ENCODE results near the gene SLX9. TPM values are rescaled to one million over a fixed set of nuclear protein-coding genes. Genes with fewer than 3 reads are reported as not detected.
"Not testable (repeated sequence)": the region's sequence is repeated elsewhere in the genome, so short reads cannot be mapped to it uniquely, and the experiment has no call there.

Gene SLX9
- total RNA-seq, 1 donor from 2014 or later: 80.8 TPM

- H3K27ac Mint-ChIP-seq: peak overlapping the region; percentile 99
- peak overlapping the region; percentile 94 for H3K4me3 Mint-ChIP-seq
- H3K27me3 Mint-ChIP-seq: no peaks in the 10 kb centered on the region
- no peaks in the 10 kb centered on the region for H3K9me3 Mint-ChIP-seq
- peaks cover 85% of the 10 kb centered on the region for H3K4me1 Mint-ChIP-seq
- intact Hi-C loops (cut with micrococcal nuclease): loop anchor here (1.0 to 10.0 kb wide), 6 partner anchors 7 to 272 kb away; partner anchors contain the start of genes KRTAP12-3, KRTAP12-4 and SUMO3
- peaks cover 14% of the 10 kb centered on the region for H3K36me3 Mint-ChIP-seq (ENCODE audit: low read depth)
- DNase-seq: peak; percentile 89
These were observed 13.3 kb upstream of the SLX9 start for GRCh38 chr21:44926331-44927101.

GRCh38 chr21:44927259-44927586 lies 12.6 kb upstream of the SLX9 start:
- H3K27me3 Mint-ChIP-seq: no peaks in the 10 kb centered on the region
- intact Hi-C loops (cut with micrococcal nuclease): loop anchor here (1.0 to 10.0 kb wide), 6 partner anchors 8 to 272 kb away; partner anchors contain the start of genes KRTAP12-3, KRTAP12-4 and SUMO3
- peak overlapping the region; percentile 99 for H3K27ac Mint-ChIP-seq
- H3K36me3 Mint-ChIP-seq (ENCODE audit: low read depth): peaks cover 12% of the 10 kb centered on the region
- no peaks in the 10 kb centered on the region for H3K9me3 Mint-ChIP-seq
- H3K4me3 Mint-ChIP-seq: peak overlapping the region; percentile 94
- DNase-seq: no peak
- H3K4me1 Mint-ChIP-seq: peaks cover 81% of the 10 kb centered on the region

DNA sequence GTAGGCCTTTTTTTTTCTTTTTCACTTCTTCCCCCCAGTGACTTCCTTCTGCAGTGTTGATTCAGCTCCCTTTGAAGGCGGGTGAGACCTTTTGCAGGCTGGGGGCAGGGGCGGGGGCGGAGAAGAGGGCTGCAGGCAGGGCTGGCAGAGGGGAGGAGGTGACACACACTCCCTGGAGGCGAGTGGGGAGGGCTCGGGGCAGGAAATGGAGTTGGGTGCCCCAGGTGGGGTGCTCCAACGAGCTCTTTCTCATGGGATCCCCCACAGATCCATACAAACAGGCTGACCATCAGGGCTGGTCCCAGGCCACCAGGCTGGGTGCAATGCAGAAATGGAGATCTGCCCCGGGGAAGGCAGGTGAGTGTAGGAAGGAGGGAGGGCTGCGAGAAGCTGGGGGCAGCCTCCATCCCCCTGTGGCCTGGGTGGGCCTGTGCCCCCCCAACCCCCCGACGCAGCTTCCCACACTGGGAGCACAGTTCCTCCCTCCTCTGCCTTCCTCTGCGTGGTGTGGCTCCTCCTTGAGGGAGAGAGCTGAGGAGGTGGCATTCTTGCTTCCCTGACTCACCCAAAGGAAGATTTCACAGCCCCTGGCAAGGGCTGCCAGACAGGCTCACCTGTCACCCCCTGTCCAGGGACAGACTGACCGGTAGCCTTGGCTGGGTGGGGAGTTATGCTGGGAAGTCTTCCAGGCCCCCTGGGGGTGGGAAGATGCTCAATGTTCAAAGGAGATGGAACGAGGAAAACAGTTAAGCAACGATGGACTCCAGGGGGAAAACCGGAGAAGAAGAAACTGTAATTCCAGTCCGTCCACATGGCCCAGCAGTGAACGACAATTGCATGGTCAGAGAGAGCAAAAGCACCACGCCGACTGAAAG lies 12.0 kb upstream of the SLX9 start:
- peak overlapping the region; percentile 94 for H3K4me3 Mint-ChIP-seq
- H3K36me3 Mint-ChIP-seq (ENCODE audit: low read depth): peaks cover 12% of the 10 kb centered on the region
- no peaks in the 10 kb centered on the region for H3K27me3 Mint-ChIP-seq
- intact Hi-C loops (cut with micrococcal nuclease): loop anchor here (1.0 to 10.0 kb wide), 6 partner anchors 9 to 273 kb away; partner anchors contain the start of genes KRTAP12-3, KRTAP12-4 and SUMO3
- peaks cover 78% of the 10 kb centered on the region for H3K4me1 Mint-ChIP-seq
- no peaks in the 10 kb centered on the region for H3K9me3 Mint-ChIP-seq
- H3K27ac Mint-ChIP-seq: peak overlapping the region; percentile 99
- peak; percentile 91 for DNase-seq

DNA sequence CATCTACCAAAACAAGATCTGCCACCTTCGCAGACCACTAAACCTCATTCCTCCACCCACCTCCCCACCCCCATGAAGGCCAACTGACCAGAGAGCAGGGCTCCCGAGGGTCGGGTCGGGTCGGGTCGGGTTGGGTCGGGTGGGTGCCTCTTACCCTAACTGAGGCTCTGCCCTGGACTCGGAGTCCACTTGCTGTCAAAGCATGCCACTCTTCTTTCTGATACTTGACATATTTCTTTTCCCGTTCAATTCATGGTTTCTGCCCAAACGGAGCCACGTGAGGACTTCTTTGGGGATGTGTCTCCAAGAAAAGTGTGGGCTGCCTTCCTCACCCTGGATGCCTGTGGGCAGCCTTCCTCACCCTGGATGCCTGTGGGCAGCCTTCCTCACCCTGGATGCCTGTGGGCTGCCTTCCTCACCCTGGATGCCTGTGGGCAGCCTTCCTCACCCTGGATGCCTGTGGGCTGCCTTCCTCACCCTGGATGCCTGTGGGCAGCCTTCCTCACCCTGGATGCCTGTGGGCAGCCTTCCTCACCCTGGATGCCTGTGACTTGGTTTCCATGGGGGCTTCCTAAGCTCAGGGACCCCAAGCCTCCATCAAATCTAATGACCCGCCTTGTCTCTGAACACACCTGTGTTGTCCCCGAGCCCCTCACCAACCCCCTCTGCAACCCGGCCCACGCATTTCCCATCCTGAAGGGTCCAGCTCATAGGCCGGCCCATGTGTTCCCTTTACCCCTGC lies 11.2 kb upstream of the SLX9 start:
- Mint-ChIP-seq H3K27ac (peak overlapping the region; percentile 99), H3K4me3 (peak overlapping the region; percentile 94), H3K4me1 (peaks cover 72% of the 10 kb centered on the region)
- DNase-seq; H3K36me3 Mint-ChIP-seq (ENCODE audit: low read depth); H3K27me3 Mint-ChIP-seq; H3K9me3 Mint-ChIP-seq: not testable (repeated sequence)
- intact Hi-C loops (cut with micrococcal nuclease): loop anchor here (5.0 to 10.0 kb wide), 3 partner anchors 111 to 274 kb away; partner anchors contain the start of genes KRTAP12-3, KRTAP12-4 and SUMO3

- H3K36me3 Mint-ChIP-seq (ENCODE audit: low read depth): peaks cover 9% of the 10 kb centered on the region
- peaks cover 66% of the 10 kb centered on the region for H3K4me1 Mint-ChIP-seq
- intact Hi-C loops (cut with micrococcal nuclease): loop anchor here (5.0 to 10.0 kb wide), 3 partner anchors 112 to 275 kb away; partner anchors contain the start of genes KRTAP12-3, KRTAP12-4 and SUMO3
- H3K27me3 Mint-ChIP-seq: no peaks in the 10 kb centered on the region
- peak overlapping the region; percentile 85 for H3K4me3 Mint-ChIP-seq
- DNase-seq: no peak
- H3K27ac Mint-ChIP-seq: peak overlapping the region; percentile 83
- no peaks in the 10 kb centered on the region for H3K9me3 Mint-ChIP-seq
These were observed 10.5 kb upstream of the SLX9 start for GRCh38 chr21:44929242-44929798.

- intact Hi-C loops (cut with micrococcal nuclease): loop anchor here (5.0 to 10.0 kb wide), 3 partner anchors 113 to 275 kb away; partner anchors contain the start of genes KRTAP12-3, KRTAP12-4 and SUMO3
- Mint-ChIP-seq H3K27me3 (no peaks in the 10 kb centered on the region), H3K9me3 (no peaks in the 10 kb centered on the region), H3K4me1 (peaks cover 60% of the 10 kb centered on the region), H3K36me3 (ENCODE audit: low read depth) (peaks cover 9% of the 10 kb centered on the region), H3K27ac (peak overlapping the region; percentile 83), H3K4me3 (peak overlapping the region; percentile 85)
- no peak for DNase-seq
These were observed 9.9 kb upstream of the SLX9 start for GRCh38 chr21:44929799-44930542.

DNA sequence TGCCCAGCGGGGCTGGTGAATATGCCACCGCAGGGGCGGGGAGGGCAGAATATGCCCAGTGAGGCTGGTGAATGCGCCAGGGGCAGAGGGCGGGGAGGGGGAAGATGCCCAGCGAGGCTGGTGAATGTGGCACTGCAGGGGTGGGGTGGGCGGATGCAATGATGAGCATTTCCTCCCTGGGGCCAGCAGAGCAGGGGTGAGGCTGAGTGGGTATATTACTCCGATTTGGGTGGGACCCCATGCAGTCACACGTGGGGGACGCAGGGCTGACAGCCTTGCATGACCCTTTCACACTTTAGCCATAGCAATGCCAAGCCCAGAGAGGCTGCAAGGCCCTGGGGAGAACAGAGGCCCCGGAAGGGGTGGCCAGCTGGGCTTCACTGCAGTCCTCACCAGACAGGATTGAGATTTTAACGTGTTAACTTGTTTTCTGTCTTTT lies 9.3 kb upstream of the SLX9 start:
- no peaks in the 10 kb centered on the region for H3K9me3 Mint-ChIP-seq
- peak overlapping the region; percentile 72 for H3K27ac Mint-ChIP-seq
- intact Hi-C loops (cut with micrococcal nuclease): no loop called here
- peaks cover 54% of the 10 kb centered on the region for H3K4me1 Mint-ChIP-seq
- no peaks in the 10 kb centered on the region for H3K27me3 Mint-ChIP-seq
- peak; percentile 78 for DNase-seq
- peaks cover 9% of the 10 kb centered on the region for H3K36me3 Mint-ChIP-seq (ENCODE audit: low read depth)
- H3K4me3 Mint-ChIP-seq: peak overlapping the region; percentile 85

DNA sequence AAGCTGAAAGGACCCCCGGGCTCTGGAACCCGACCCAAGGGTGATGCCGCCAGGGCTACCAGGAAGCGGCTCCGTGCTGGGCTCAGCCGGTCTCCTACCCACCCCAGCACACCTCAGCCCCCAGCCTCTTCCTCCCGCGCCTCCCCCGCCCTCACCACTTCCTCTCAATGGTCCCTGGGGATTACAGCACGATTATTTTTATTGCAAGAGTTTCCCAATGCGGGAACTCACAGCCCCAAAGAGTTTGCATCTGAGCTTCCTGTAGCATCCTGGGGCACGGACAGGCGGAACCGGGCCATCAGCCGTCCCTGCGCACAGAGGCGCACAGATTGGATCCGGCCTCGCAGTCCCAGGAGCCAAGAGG lies 8.7 kb upstream of the SLX9 start:
- H3K27me3 Mint-ChIP-seq: no peaks in the 10 kb centered on the region
- intact Hi-C loops (cut with micrococcal nuclease): loop anchor here (1.0 kb wide), 1 partner anchor 129 kb away; no protein-coding TSS in a partner anchor
- H3K4me1 Mint-ChIP-seq: peaks cover 53% of the 10 kb centered on the region
- peak; percentile 75 for DNase-seq
- peak overlapping the region; percentile 85 for H3K4me3 Mint-ChIP-seq
- H3K27ac Mint-ChIP-seq: peak overlapping the region; percentile 86
- H3K36me3 Mint-ChIP-seq (ENCODE audit: low read depth): peaks cover 9% of the 10 kb centered on the region
- no peaks in the 10 kb centered on the region for H3K9me3 Mint-ChIP-seq

- intact Hi-C loops (cut with micrococcal nuclease): loop anchor here (1.0 kb wide), 2 partner anchors 39 to 129 kb away; no protein-coding TSS in a partner anchor
These were observed 8.1 kb upstream of the SLX9 start for GRCh38 chr21:44931501-44932407.

DNA sequence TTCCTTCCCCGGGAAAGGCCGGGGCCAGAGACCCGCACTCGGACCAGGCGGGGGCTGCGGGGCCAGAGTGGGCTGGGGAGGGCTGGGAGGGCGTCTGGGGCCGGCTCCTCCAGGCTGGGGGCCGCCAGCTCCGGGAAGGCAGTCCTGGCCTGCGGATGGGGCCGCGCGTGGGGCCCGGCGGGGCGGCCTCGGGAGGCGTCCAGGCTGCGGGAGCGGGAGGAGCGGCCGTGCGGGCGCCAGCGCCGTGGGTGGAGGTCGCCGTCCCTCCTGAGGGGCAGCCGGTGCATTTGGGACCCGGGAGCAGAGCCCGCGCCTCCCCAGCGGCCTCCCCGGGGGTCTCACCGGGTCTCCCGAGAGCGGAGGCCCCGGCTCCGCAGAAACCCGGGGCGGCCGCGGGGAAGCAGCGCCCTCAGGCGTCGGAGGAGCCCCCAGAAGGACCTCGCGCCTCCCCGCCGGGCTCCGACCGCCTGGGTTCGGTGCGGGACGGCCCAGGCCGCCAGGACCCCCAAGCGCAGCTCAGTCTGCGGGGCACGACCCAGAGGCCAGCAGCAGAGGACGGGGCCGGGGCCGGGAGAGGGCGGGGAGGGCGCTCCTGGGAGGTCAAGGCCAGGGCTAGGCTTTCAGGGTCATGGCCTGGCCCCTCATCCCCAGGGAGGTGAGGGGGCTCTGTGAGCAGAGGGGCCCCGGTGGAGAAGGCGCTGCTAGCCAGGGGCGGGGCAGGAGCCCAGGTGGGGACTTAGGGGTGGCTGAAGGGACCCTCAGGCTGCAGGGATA lies 7.2 kb upstream of the SLX9 start:
- Mint-ChIP-seq H3K4me3 (peak overlapping the region; percentile 85), H3K4me1 (peaks cover 38% of the 10 kb centered on the region), H3K9me3 (no peaks in the 10 kb centered on the region), H3K36me3 (ENCODE audit: low read depth) (peaks cover 8% of the 10 kb centered on the region), H3K27ac (no peak overlapping the region), H3K27me3 (no peaks in the 10 kb centered on the region)
- intact Hi-C loops (cut with micrococcal nuclease): loop anchor here (1.0 kb wide), 1 partner anchor 40 kb away; no protein-coding TSS in a partner anchor
- DNase-seq: peak; percentile 92

More at GRCh38 chr21:44931501-44932407, 8.1 kb upstream of the SLX9 start:
- no peaks in the 10 kb centered on the region for H3K27me3 Mint-ChIP-seq
- peaks cover 9% of the 10 kb centered on the region for H3K36me3 Mint-ChIP-seq (ENCODE audit: low read depth)
- peak; percentile 72 for DNase-seq
- H3K9me3 Mint-ChIP-seq: no peaks in the 10 kb centered on the region
- peak overlapping the region; percentile 85 for H3K4me3 Mint-ChIP-seq
- peaks cover 46% of the 10 kb centered on the region for H3K4me1 Mint-ChIP-seq
- peak overlapping the region; percentile 86 for H3K27ac Mint-ChIP-seq

Data from activated CD4-positive, alpha-beta T cell treated with anti-CD3 and anti-CD28 coated beads, Interleukin-2, amount 10 ng/mL, durations not matched to agents 24 days and 14 days (primary cell).